Hematopoietic multipotent progenitor cell (in vitro differentiated cells): ENCODE measurements around the gene AKR1C8. TPM values are rescaled to one million over a fixed set of nuclear protein-coding genes. Genes with fewer than 3 reads are reported as not detected.
A peak's percentile ranks its signal among the peaks of the same experiment; 100 is the strongest.
"Not testable (repeated sequence)": the region's sequence is repeated elsewhere in the genome, so short reads cannot be mapped to it uniquely, and the experiment has no call there.

Experiments
- DNase-seq, 3 donors: peaks; one replicate each; pipeline ENCODE4 v3.0.0-alpha.2; 2011 to 2015; ENCODE audit warnings: low read depth in 2 of 3, low spot score in 2 of 3
- total RNA-seq: library from RNA; depleted of rRNA; stranded (reverse); fragments of >200 nt; gene quantifications from one replicate; pipeline ENCODE4 v1.2.3, GENCODE V29; 2012

Gene AKR1C8
- total RNA-seq, 1 donor: under 0.01 TPM

GRCh38 chr10:5168897-5169420 is 16.0 kb downstream of the AKR1C8 start:
- no peak for DNase-seq

GRCh38 chr10:5165738-5166137 is 19.2 kb downstream of the AKR1C8 start:
- DNase-seq: peak in 2 of 3 donors; percentile 10 to 59

- no peak for DNase-seq
Measured at GRCh38 chr10:5163487-5163886, 21.5 kb downstream of the AKR1C8 start.

GRCh38 chr10:5159126-5159525 is 25.8 kb downstream of the AKR1C8 start:
- no peak for DNase-seq

GRCh38 chr10:5157501-5157900 is 27.4 kb downstream of the AKR1C8 start:
- DNase-seq: no peak

GRCh38 chr10:5155951-5156350 is 29.0 kb downstream of the AKR1C8 start:
- DNase-seq: no peak

- no peak for DNase-seq
Measured at GRCh38 chr10:5151076-5151475, 33.9 kb downstream of the AKR1C8 start.

- DNase-seq: no peak
Measured at GRCh38 chr10:5148678-5149032, 36.3 kb downstream of the AKR1C8 start.

- DNase-seq: no peak
Measured at GRCh38 chr10:5147981-5148677, 36.8 kb downstream of the AKR1C8 start.

- no peak for DNase-seq
Measured at GRCh38 chr10:5147255-5147980, 37.5 kb downstream of the AKR1C8 start.

GRCh38 chr10:5146920-5147254 is 38.1 kb downstream of the AKR1C8 start:
- DNase-seq: no peak

- no peak for DNase-seq
Measured at GRCh38 chr10:5143137-5143536, 41.8 kb downstream of the AKR1C8 start.

- no peak for DNase-seq
Measured at GRCh38 chr10:5142199-5142598, 42.8 kb downstream of the AKR1C8 start.

- not testable (repeated sequence) for DNase-seq
Measured at GRCh38 chr10:5137699-5138098, 47.3 kb downstream of the AKR1C8 start.

- no peak for DNase-seq
Measured at GRCh38 chr10:5136468-5137087, 48.4 kb downstream of the AKR1C8 start.

GRCh38 chr10:5135581-5135980 is 49.4 kb downstream of the AKR1C8 start:
- DNase-seq: no peak

- DNase-seq: no peak
Measured at GRCh38 chr10:5125315-5126044, 59.5 kb downstream of the AKR1C8 start.

- no peak for DNase-seq
Measured at GRCh38 chr10:5123886-5124285, 61.1 kb downstream of the AKR1C8 start.

GRCh38 chr10:5119997-5120396 is 65.0 kb downstream of the AKR1C8 start:
- DNase-seq: not testable (repeated sequence)

GRCh38 chr10:5117026-5117425 is 67.9 kb downstream of the AKR1C8 start:
- DNase-seq: peak in 2 of 3 donors; percentile 74 to 90

GRCh38 chr10:5116621-5117020 is 68.3 kb downstream of the AKR1C8 start:
- DNase-seq: peak in 1 of 3 donors; percentile 20
